CD4-positive, alpha-beta T cell treated with Interleukin-17A for 4 hours (primary cell): Measurements from ENCODE around the gene TRIO.

ENCODE experiments used
- DNase-seq: peaks from one replicate; pipeline ENCODE4 v3.0.0-alpha.2; 2020; ENCODE audit warnings: mixed read lengths

The TRIO gene

GRCh38 chr5:14402424-14402823, 259.3 kb downstream of the TRIO start:
- DNase-seq = no peak

GRCh38 chr5:14404780-14405179, 261.6 kb downstream of the TRIO start:
- DNase-seq = no peak

GRCh38 chr5:14405267-14405666, 262.1 kb downstream of the TRIO start:
- no peak for DNase-seq

- DNase-seq = no peak
Observed at GRCh38 chr5:14405706-14406553, 262.8 kb downstream of the TRIO start.

GRCh38 chr5:14406554-14406849, 263.4 kb downstream of the TRIO start:
- DNase-seq = no peak

- no peak for DNase-seq
Observed at GRCh38 chr5:14407051-14407450, 263.9 kb downstream of the TRIO start.

GRCh38 chr5:14407746-14408175, 264.6 kb downstream of the TRIO start:
- DNase-seq = no peak

GRCh38 chr5:14408969-14409586, 265.9 kb downstream of the TRIO start:
- DNase-seq = no peak

- DNase-seq = no peak
Observed at GRCh38 chr5:14410068-14410393, 266.9 kb downstream of the TRIO start.

GRCh38 chr5:14410394-14411201, 267.5 kb downstream of the TRIO start:
- DNase-seq = no peak

- DNase-seq = no peak
Observed at GRCh38 chr5:14411216-14411615, 268.1 kb downstream of the TRIO start.

- peak; percentile 68 for DNase-seq
Observed at GRCh38 chr5:14413331-14413750, 270.2 kb downstream of the TRIO start.

- peak; percentile 54 for DNase-seq
Observed at GRCh38 chr5:14414007-14414406, 270.9 kb downstream of the TRIO start.

GRCh38 chr5:14414656-14415023, 271.5 kb downstream of the TRIO start:
- DNase-seq = peak; percentile 23

GRCh38 chr5:14415024-14415697, 272.0 kb downstream of the TRIO start:
- peak; percentile 34 for DNase-seq

- peak; percentile 30 for DNase-seq
Observed at GRCh38 chr5:14415698-14416074, 272.5 kb downstream of the TRIO start.

- DNase-seq = no peak
Observed at GRCh38 chr5:14416621-14417275, 273.6 kb downstream of the TRIO start.

- no peak for DNase-seq
Observed at GRCh38 chr5:14417276-14417730, 274.2 kb downstream of the TRIO start.

GRCh38 chr5:14417792-14418765, 274.9 kb downstream of the TRIO start:
- DNase-seq = no peak

GRCh38 chr5:14419686-14420085, 276.5 kb downstream of the TRIO start:
- no peak for DNase-seq

GRCh38 chr5:14420101-14420811, 277.1 kb downstream of the TRIO start:
- DNase-seq = no peak
